Measurements from ENCODE around the gene NUAK1. TPM values are rescaled to one million over a fixed set of nuclear protein-coding genes. Genes with fewer than 3 reads are reported as not detected.
"Not testable (repeated sequence)": the region's sequence is repeated elsewhere in the genome, so short reads cannot be mapped to it uniquely, and the experiment has no call there.

NUAK1 gene
- total RNA-seq, 1 experiment from 2014 or later, result 0.63 TPM

DNA sequence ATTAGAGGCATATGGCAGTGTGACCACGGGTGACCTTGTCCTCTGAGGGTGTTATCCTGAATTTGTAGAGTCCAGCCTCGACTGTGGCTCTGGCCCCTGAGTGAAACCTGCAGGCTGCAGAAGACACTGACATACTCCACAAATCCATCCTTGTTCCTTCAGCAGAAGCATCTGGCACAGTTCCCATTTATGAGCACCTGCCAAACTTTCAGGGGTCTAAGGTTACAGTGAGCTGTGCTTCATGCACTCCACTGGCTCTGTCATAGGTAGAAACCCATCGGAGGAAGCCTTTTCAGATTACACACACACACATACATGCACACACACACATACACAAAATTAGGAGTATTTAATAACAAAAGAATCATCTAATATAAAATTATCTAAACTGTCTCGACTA is 13.6 kb upstream of the NUAK1 start:
- in situ Hi-C loops (cut with HindIII; ENCODE audit: low pct_unique_long_range_greater_than_20kb, low sequenced_read_pairs), result no loop called here
- no peak for DNase-seq (ENCODE audit: low read depth, low spot score)

- in situ Hi-C loops (cut with HindIII; ENCODE audit: low pct_unique_long_range_greater_than_20kb, low sequenced_read_pairs), result no loop called here
- DNase-seq (ENCODE audit: low read depth, low spot score), result peak; percentile 27
These were observed 11.8 kb upstream of the NUAK1 start for GRCh38 chr12:106150555-106150954.

- in situ Hi-C loops (cut with HindIII; ENCODE audit: low pct_unique_long_range_greater_than_20kb, low sequenced_read_pairs), result no loop called here
These were observed 10.5 kb upstream of the NUAK1 start for GRCh38 chr12:106149096-106149784.

GRCh38 chr12:106147956-106148355 is 9.2 kb upstream of the NUAK1 start:
- DNase-seq (ENCODE audit: low read depth, low spot score), result no peak
- in situ Hi-C loops (cut with HindIII; ENCODE audit: low pct_unique_long_range_greater_than_20kb, low sequenced_read_pairs), result no loop called here

More at GRCh38 chr12:106149096-106149784, 10.5 kb upstream of the NUAK1 start:
- peak; percentile 50 for DNase-seq (ENCODE audit: low read depth, low spot score)

DNA sequence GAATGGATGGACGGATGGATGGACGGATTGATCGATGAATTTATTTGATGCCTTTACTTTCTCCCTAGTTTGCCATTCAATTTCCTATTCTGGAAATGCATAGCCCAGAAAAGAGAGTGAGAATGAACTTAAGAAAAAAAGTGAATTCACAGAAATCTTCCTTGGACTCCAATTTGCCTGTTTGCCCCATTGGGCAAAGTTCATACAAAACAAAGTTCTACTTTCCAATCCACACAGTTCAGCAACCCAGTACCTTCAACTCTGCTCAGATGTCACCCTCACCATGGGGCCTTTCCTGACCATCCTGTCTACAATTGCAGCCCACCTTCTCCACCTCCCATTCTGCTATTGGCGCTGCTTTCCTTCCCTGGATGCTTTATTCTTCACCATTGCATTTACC is 8.2 kb upstream of the NUAK1 start:
- in situ Hi-C loops (cut with HindIII; ENCODE audit: low pct_unique_long_range_greater_than_20kb, low sequenced_read_pairs), result no loop called here
- no peak for DNase-seq (ENCODE audit: low read depth, low spot score)

- peak; percentile 59 for DNase-seq (ENCODE audit: low read depth, low spot score)
- in situ Hi-C loops (cut with HindIII; ENCODE audit: low pct_unique_long_range_greater_than_20kb, low sequenced_read_pairs), result no loop called here
These were observed 7.0 kb upstream of the NUAK1 start for GRCh38 chr12:106145539-106146447.

- in situ Hi-C loops (cut with HindIII; ENCODE audit: low pct_unique_long_range_greater_than_20kb, low sequenced_read_pairs), result no loop called here
- no peak for DNase-seq (ENCODE audit: low read depth, low spot score)
These were observed 6.1 kb upstream of the NUAK1 start for GRCh38 chr12:106144847-106145246.

DNA sequence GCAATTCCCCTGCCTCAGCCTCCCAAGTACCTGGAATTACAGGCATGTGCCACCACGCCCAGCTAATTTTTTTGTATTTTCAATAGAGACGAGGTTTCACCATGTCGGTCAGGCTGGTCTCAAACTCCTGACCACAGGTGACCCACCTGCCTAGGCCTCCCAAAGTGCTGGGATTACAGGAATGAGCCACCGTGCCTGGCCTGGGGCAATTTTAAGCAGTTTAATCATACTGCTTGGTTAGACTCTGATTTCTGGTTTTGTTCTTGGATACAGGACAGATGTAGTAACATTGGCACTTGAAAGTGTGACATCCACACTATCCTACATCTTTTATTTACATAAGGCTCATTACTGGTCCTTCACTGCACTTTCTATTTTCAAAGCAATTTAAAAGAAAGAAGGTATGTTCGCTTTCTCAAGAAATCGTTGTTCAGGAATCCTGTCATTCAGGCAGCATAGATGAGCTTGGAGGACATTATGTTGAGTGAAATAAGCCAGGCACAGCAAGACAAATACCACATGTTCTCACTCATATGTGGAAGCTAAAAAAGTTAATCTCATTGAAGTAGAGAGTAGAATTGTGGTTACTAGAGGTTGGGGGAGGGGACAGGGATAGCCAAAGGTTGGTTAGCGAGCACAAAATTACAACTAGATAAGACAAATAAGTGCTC is 4.0 kb upstream of the NUAK1 start:
- no peak for DNase-seq (ENCODE audit: low read depth, low spot score)
- in situ Hi-C loops (cut with HindIII; ENCODE audit: low pct_unique_long_range_greater_than_20kb, low sequenced_read_pairs), result no loop called here

DNA sequence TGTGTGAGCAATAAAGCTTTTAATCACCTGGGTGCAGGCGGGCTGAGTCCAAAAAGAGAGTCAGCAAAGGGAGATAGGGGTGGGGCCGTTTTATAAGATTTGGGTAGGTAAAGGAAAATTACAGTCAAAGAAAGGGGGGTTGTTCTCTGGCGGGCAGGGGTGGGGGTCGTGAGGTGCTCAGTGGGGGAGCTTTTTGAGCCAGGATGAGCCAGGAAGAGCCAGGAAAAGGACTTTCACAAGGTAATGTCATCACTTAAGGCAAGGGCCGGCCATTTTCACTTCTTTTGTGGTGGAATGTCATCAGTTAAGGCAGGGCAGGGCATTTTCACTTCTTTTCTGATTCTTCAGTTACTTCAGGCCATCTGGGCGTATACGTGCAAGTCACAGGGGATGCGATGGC is 3.2 kb upstream of the NUAK1 start:
- in situ Hi-C loops (cut with HindIII; ENCODE audit: low pct_unique_long_range_greater_than_20kb, low sequenced_read_pairs); DNase-seq (ENCODE audit: low read depth, low spot score): not testable (repeated sequence)

GRCh38 chr12:106141452-106141851 is 2.7 kb upstream of the NUAK1 start:
- in situ Hi-C loops (cut with HindIII; ENCODE audit: low pct_unique_long_range_greater_than_20kb, low sequenced_read_pairs), result no loop called here
- no peak for DNase-seq (ENCODE audit: low read depth, low spot score)

GRCh38 chr12:106141003-106141402 is 2.2 kb upstream of the NUAK1 start:
- DNase-seq (ENCODE audit: low read depth, low spot score), result no peak
- in situ Hi-C loops (cut with HindIII; ENCODE audit: low pct_unique_long_range_greater_than_20kb, low sequenced_read_pairs), result no loop called here

DNA sequence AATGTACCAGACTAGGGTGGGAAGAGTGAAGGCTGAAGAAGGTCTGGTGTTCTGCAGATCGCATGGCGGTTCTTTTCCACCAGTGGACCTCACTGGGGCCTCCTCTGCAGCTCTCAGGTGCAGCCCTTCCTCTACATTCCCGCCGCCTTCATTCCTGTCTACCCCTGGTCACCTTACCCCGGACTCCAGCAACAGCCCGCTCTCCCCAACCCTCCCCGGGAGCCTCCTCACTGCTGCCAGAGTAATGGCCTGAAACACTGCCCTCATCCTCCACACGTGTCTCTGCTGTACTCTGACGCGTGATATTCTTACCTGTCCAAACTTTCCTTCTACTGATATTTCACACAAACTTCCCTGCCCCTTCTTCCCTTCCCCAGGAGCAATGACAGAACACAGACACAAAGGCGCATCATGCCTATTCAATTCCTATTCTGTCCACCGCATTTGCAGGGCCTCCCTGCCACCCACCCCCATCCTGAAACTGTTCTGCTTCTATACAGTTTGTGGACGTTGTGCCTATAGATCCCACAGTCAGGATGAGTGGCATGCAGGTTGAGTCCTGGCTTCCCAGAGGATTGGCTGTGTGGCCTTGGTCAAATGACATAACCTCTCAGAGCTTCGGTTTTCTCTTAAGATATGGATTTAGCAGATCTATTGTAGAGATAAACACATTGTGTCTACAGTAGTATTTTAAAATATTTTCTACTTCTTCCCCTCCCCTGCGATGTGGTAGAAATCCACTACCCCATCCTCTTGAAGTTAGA is 1.7 kb upstream of the NUAK1 start:
- DNase-seq (ENCODE audit: low read depth, low spot score), result no peak
- in situ Hi-C loops (cut with HindIII; ENCODE audit: low pct_unique_long_range_greater_than_20kb, low sequenced_read_pairs), result no loop called here

DNA sequence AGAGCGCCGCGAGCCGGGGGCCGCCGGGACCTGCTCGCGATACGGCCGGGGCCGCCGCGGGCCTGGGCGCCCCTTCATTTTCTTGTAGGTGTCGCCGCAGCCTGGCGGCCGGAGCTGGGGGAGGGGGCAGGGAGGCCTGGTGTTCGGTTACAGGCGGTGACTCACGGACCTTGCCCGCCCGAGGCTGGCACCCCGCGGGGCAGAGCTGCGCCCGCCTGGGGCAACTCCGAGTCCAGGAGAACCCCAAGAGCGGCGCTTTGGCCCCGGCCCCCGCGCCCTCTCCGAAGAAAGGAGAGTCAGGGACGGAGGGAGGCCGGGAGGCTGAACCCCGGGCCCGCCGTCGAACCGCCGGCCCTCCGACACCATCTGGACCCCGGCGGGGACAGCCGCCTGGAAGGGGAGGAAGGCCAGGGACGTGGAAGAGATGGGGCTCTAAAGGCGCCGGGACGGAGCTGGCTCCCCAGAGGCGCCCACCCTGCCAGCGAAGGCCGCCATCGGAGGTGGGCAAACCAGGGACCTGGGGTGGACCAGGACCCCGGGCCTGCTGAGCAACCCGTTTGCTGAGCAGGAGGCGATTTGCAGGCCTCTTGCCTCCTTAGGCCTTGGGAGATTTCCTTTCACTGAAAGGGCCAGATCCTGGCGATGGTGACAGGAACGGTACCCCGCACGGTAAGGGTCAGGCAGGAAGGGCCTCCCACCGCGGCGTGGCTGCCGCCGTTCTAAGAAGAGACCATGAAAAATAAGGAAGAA is 843 bp upstream of the NUAK1 start:
- in situ Hi-C loops (cut with HindIII; ENCODE audit: low pct_unique_long_range_greater_than_20kb, low sequenced_read_pairs), result no loop called here
- peak; percentile 14 for DNase-seq (ENCODE audit: low read depth, low spot score)

DNA sequence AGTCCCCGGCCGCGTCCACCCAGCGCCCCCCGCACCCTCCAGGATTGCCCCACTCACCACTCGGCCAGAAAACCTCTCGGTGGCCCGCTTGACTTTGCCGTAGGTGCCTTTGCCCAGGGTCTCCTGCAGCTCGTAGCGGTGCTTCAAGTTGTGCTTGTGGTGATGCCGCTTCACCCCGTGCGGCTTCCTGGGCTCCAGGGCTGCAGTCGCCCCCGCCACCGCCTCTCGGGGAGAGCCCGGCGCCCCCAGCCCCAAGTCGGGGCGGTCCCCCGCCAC is 459 bp downstream of the NUAK1 start:
- in situ Hi-C loops (cut with HindIII; ENCODE audit: low pct_unique_long_range_greater_than_20kb, low sequenced_read_pairs), result no loop called here
- DNase-seq (ENCODE audit: low read depth, low spot score), result no peak

GRCh38 chr12:106137530-106138356 is 1.0 kb downstream of the NUAK1 start:
- no peak for DNase-seq (ENCODE audit: low read depth, low spot score)
- in situ Hi-C loops (cut with HindIII; ENCODE audit: low pct_unique_long_range_greater_than_20kb, low sequenced_read_pairs), result no loop called here

DNA sequence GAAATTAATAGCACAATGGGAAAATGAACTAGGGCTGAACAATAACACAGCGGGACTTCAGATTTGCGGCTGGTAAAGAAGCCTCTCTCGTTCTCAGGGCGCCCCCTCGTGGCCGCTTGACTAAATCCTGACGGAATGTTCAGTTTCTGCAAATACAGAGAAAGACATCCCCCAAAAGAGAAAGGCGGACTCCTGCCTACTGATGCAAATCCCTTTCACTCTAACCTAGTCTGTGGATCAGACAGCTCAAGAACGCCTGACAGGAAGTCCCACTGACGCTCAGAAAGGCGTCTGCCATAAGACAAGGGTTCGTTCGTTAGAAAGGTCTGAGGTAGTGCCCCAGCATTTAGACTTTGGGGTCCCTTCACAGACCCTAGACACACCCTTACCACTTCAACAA is 2.5 kb downstream of the NUAK1 start:
- in situ Hi-C loops (cut with HindIII; ENCODE audit: low pct_unique_long_range_greater_than_20kb, low sequenced_read_pairs), result no loop called here
- peak; percentile 80 for DNase-seq (ENCODE audit: low read depth, low spot score)

GRCh38 chr12:106135781-106136180 is 3.0 kb downstream of the NUAK1 start:
- no peak for DNase-seq (ENCODE audit: low read depth, low spot score)
- in situ Hi-C loops (cut with HindIII; ENCODE audit: low pct_unique_long_range_greater_than_20kb, low sequenced_read_pairs), result no loop called here

Measured in SK-MEL-5 (cell line).